WTC11 (cell line): ENCODE measurements around the gene APOL1.
"Not testable (repeated sequence)": the region's sequence is repeated elsewhere in the genome, so short reads cannot be mapped to it uniquely, and the experiment has no call there.

ENCODE experiments used
- GABPB1 ChIP-seq: sonication (generic); formaldehyde crosslinking; IDR thresholded peaks from 2 replicates; pipeline ENCODE4 v1.8.1; 2023; ENCODE audit warnings: mild to moderate bottlenecking, missing genetic modification reagents
- NFYB ChIP-seq: sonication (generic); formaldehyde crosslinking; conservative IDR thresholded peaks from 2 replicates; pipeline ENCODE4 v1.8.0; 2022; ENCODE audit warnings: low read depth, missing genetic modification reagents
- ZNF138 ChIP-seq: sonication (generic); formaldehyde crosslinking; conservative IDR thresholded peaks from 2 replicates; pipeline ENCODE4 v1.8.1; 2022; ENCODE audit warnings: mild to moderate bottlenecking, moderate library complexity, missing genetic modification reagents
- TF ChIP-seq, protein P1 (sequence below): sonication (generic); formaldehyde crosslinking; conservative IDR thresholded peaks from 2 replicates; pipeline ENCODE4 v1.8.1; 2022; ENCODE audit warnings: mild to moderate bottlenecking, missing genetic modification reagents
- TF ChIP-seq, protein P2 (sequence below): fragments of 200-600 bp; IDR thresholded peaks from 2 replicates; pipeline ENCODE4 v1.8.0; 2022; ENCODE audit warnings: antibody characterized with exemption
- TF ChIP-seq, protein P3 (sequence below): fragments of 250-450 bp; sonication (Bioruptor Pico); IDR thresholded peaks from 2 replicates; pipeline ENCODE4 v1.9.0; 2021; ENCODE audit warnings: mild to moderate bottlenecking
- TF ChIP-seq, protein P4 (sequence below): sonication (generic); formaldehyde crosslinking; IDR thresholded peaks from 2 replicates; pipeline ENCODE4 v1.8.1; 2023; ENCODE audit warnings: mild to moderate bottlenecking, missing genetic modification reagents, moderate library complexity
- TF ChIP-seq, protein P5 (sequence below): sonication (generic); formaldehyde crosslinking; IDR thresholded peaks from 2 replicates; pipeline ENCODE4 v1.8.0; 2023; ENCODE audit warnings: missing genetic modification reagents
- TF ChIP-seq, protein P6 (sequence below): sonication (generic); formaldehyde crosslinking; IDR thresholded peaks from 2 replicates; pipeline ENCODE4 v1.8.1; 2022; ENCODE audit warnings: missing genetic modification reagents, borderline replicate concordance

DNA sequence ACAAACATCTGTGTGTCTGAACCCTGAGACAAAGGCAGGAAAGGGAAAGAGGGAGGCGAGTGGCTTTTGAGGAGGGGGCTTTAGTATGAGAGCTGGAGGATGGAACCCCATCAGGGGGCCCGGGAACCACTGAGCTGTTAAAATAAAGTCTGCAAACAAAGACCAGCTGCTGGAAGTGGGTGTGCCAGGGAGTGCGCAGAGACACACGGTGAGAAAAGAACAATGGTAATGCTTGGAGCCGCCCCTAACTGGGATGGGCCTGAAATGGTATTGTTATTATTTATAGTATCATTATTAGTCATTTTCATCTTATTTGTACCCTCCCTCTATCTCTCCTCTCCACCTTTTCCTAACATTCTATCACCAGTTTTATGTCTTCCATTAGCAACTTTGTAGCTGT, 2.6 kb downstream of the APOL1 start:
- TF ChIP-seq, protein P1, sequence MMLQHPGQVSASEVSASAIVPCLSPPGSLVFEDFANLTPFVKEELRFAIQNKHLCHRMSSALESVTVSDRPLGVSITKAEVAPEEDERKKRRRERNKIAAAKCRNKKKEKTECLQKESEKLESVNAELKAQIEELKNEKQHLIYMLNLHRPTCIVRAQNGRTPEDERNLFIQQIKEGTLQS (CRISPR knock-in tag): not testable (repeated sequence)
- TF ChIP-seq GABPB1; ZNF138 (CRISPR knock-in tag); NFYB (CRISPR knock-in tag): not testable (repeated sequence)
- TF ChIP-seq, protein P2, sequence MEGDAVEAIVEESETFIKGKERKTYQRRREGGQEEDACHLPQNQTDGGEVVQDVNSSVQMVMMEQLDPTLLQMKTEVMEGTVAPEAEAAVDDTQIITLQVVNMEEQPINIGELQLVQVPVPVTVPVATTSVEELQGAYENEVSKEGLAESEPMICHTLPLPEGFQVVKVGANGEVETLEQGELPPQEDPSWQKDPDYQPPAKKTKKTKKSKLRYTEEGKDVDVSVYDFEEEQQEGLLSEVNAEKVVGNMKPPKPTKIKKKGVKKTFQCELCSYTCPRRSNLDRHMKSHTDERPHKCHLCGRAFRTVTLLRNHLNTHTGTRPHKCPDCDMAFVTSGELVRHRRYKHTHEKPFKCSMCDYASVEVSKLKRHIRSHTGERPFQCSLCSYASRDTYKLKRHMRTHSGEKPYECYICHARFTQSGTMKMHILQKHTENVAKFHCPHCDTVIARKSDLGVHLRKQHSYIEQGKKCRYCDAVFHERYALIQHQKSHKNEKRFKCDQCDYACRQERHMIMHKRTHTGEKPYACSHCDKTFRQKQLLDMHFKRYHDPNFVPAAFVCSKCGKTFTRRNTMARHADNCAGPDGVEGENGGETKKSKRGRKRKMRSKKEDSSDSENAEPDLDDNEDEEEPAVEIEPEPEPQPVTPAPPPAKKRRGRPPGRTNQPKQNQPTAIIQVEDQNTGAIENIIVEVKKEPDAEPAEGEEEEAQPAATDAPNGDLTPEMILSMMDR: not testable (repeated sequence)
- TF ChIP-seq, protein P3, sequence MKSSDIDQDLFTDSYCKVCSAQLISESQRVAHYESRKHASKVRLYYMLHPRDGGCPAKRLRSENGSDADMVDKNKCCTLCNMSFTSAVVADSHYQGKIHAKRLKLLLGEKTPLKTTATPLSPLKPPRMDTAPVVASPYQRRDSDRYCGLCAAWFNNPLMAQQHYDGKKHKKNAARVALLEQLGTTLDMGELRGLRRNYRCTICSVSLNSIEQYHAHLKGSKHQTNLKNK: not testable (repeated sequence)
- TF ChIP-seq, protein P4, sequence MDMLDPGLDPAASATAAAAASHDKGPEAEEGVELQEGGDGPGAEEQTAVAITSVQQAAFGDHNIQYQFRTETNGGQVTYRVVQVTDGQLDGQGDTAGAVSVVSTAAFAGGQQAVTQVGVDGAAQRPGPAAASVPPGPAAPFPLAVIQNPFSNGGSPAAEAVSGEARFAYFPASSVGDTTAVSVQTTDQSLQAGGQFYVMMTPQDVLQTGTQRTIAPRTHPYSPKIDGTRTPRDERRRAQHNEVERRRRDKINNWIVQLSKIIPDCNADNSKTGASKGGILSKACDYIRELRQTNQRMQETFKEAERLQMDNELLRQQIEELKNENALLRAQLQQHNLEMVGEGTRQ: not testable (repeated sequence)
- TF ChIP-seq, protein P5, sequence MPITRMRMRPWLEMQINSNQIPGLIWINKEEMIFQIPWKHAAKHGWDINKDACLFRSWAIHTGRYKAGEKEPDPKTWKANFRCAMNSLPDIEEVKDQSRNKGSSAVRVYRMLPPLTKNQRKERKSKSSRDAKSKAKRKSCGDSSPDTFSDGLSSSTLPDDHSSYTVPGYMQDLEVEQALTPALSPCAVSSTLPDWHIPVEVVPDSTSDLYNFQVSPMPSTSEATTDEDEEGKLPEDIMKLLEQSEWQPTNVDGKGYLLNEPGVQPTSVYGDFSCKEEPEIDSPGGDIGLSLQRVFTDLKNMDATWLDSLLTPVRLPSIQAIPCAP (CRISPR knock-in tag): not testable (repeated sequence)
- TF ChIP-seq, protein P6, sequence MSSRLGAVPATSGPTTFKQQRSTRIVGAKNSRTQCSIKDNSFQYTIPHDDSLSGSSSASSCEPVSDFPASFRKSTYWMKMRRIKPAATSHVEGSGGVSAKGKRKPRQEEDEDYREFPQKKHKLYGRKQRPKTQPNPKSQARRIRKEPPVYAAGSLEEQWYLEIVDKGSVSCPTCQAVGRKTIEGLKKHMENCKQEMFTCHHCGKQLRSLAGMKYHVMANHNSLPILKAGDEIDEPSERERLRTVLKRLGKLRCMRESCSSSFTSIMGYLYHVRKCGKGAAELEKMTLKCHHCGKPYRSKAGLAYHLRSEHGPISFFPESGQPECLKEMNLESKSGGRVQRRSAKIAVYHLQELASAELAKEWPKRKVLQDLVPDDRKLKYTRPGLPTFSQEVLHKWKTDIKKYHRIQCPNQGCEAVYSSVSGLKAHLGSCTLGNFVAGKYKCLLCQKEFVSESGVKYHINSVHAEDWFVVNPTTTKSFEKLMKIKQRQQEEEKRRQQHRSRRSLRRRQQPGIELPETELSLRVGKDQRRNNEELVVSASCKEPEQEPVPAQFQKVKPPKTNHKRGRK (CRISPR knock-in tag): not testable (repeated sequence)
